Karpas-422 (cell line): Measurements from ENCODE around the gene ERAS. TPM values are rescaled to one million over a fixed set of nuclear protein-coding genes. Genes with fewer than 3 reads are reported as not detected.

ENCODE experiments used
- DNase-seq: peaks from one replicate; pipeline ENCODE4 v3.0.0-alpha.2; 2015
- H2AFZ ChIP-seq: fragments of 200-600 bp; sonication (generic); 2 replicates; pipeline ENCODE4 v1.6.1; 2014; ENCODE audit warnings: antibody characterized with exemption, low read length, mixed read lengths
- H3K27ac ChIP-seq: fragments of 200-600 bp; sonication (generic); 2 replicates; pipeline ENCODE4 v1.5.1; 2014; ENCODE audit warnings: mild to moderate bottlenecking, low read length, moderate library complexity
- H3K27me3 ChIP-seq: fragments of 200-600 bp; sonication (generic); 2 replicates; pipeline ENCODE4 v1.6.1; 2014; ENCODE audit warnings: low read length, mixed read lengths
- H3K36me3 ChIP-seq: fragments of 200-600 bp; sonication (generic); 2 replicates; pipeline ENCODE4 v1.6.1; 2014; ENCODE audit warnings: low read length, mixed read lengths; ENCODE audit not compliant: insufficient read depth
- H3K4me1 ChIP-seq: fragments of 200-600 bp; sonication (generic); 2 replicates; pipeline ENCODE4 v1.6.1; 2014; ENCODE audit warnings: mild to moderate bottlenecking, low read length, mixed read lengths
- H3K4me2 ChIP-seq: fragments of 200-600 bp; sonication (generic); 2 replicates; pipeline ENCODE4 v1.6.1; 2014; ENCODE audit warnings: low read length, low read depth, mild to moderate bottlenecking; ENCODE audit not compliant: poor library complexity, severe bottlenecking
- H3K4me3 ChIP-seq: fragments of 200-600 bp; sonication (generic); 2 replicates; pipeline ENCODE4 v1.5.1; 2014; ENCODE audit warnings: mild to moderate bottlenecking, antibody characterized with exemption, low read length, mixed read lengths
- H3K79me2 ChIP-seq: fragments of 200-600 bp; sonication (generic); 2 replicates; pipeline ENCODE4 v1.6.1; 2014; ENCODE audit warnings: mild to moderate bottlenecking, low read length, mixed read lengths
- H3K9ac ChIP-seq: fragments of 200-600 bp; sonication (generic); 2 replicates; pipeline ENCODE4 v1.6.0; 2014; ENCODE audit warnings: low read length
- H3K9me2 ChIP-seq: fragments of 200-600 bp; sonication (generic), shearing (Covaris generic); replicated peaks from 2 replicates; pipeline ENCODE4 v1.6.0; 2014; ENCODE audit warnings: mild to moderate bottlenecking, low read length, moderate library complexity; ENCODE audit not compliant: insufficient read depth
- H3K9me3 ChIP-seq: fragments of 300-700, 200-600 bp; sonication (generic); 2 replicates; pipeline ENCODE4 v1.6.1; 2014; ENCODE audit warnings: low read length, mixed read lengths
- H4K20me1 ChIP-seq: fragments of 200-600 bp; sonication (generic); 2 replicates; pipeline ENCODE4 v1.6.1; 2014; ENCODE audit warnings: mild to moderate bottlenecking, antibody characterized with exemption, low read length, low read depth; ENCODE audit not compliant: insufficient read depth
- total RNA-seq: library from RNA; depleted of rRNA; stranded (reverse); fragments of >200 nt; shearing (Covaris generic); gene quantifications from 2 replicates; pipeline ENCODE4 v1.2.3, GENCODE V29; 2014; ENCODE audit warnings: low replicate concordance

ERAS gene
- total RNA-seq, 1 experiment from 2014 or later: not detected

DNA sequence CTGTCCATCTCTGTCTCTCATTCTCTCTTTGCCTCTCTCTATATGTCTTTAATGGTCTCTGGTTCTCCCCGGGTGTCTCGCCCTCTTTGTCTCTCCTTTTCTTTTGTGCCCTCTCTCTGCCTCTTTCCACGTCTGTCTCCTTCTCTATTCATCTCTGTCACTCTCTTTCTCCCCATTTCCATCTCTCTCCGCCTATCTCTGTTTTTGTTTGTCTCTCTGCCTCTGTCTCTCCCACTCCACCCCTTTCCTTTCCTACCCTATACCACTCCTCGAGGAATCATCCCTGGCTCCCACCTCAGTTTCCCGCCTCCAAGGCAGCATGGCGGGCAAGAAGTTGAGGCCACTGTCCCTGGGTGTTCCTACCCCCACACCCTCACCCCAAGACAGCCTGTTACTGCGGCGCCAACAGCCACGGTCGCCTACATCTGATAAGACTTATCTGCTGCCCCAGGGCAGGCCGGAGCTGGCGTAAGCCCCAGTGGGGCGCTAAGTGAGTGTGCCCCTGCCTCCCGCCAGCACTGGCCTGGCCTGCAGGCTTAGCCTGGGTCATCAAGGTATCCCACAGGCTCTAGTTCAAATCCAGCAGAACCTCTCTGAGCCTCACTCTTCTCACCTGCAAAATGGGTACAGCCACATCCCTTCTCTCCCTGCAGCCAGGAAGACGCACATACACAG, 40.6 kb upstream of the ERAS start:
- no peaks in the 10 kb centered on the region for H3K36me3 ChIP-seq
- no peaks in the 10 kb centered on the region for H4K20me1 ChIP-seq
- DNase-seq: no peak
- no peak overlapping the region for H3K4me3 ChIP-seq
- no peaks in the 10 kb centered on the region for H3K27me3 ChIP-seq
- H3K9ac ChIP-seq: no peak overlapping the region
- H3K4me1 ChIP-seq: no peaks in the 10 kb centered on the region
- no peak overlapping the region for H3K27ac ChIP-seq
- H3K9me2 ChIP-seq: no peaks in the 10 kb centered on the region
- H3K4me2 ChIP-seq: no peak overlapping the region
- H2AFZ ChIP-seq: no peak overlapping the region
- H3K9me3 ChIP-seq: no peaks in the 10 kb centered on the region
- H3K79me2 ChIP-seq: no peaks in the 10 kb centered on the region

DNA sequence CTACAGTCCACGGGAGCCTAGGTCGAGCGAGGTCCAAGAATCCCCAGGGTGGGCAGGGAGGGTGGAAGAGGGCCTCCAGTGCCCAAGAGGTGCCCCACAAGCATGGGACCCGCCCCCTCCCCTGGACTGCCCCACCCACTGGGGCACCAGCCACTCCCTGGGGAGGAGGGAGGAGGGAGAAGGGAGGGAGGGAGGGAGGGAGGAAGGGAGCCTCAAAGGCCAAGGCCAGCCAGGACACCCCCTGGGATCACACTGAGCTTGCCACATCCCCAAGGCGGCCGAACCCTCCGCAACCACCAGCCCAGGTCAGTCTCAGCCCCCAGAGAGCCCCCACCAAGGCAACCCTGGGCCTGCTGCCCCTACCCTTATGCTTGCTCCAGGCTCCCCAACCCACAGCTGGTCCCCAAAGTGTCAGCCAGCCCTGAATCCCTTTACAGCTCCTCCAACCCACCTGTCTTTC, 39.9 kb upstream of the ERAS start, which contains the start of gene GATA1:
Gene GATA1 (plus strand): TSS at position 250 of the 460 bp plus-strand sequence. CDS start 4,520 bp downstream, outside the sequence.
- Histone ChIP-seq H4K20me1 (no peaks in the 10 kb centered on the region), H3K4me1 (no peaks in the 10 kb centered on the region), H3K27ac (no peak within 1 kb of the TSS), H3K4me2 (no peak within 1 kb of the TSS), H3K9me3 (no peaks in the 10 kb centered on the region), H2AFZ (no peak within 1 kb of the TSS), H3K9ac (no peak within 1 kb of the TSS), H3K9me2 (no peaks in the 10 kb centered on the region), H3K79me2 (no peaks in the 10 kb centered on the region), H3K4me3 (no peak within 1 kb of the TSS), H3K36me3 (no peaks in the 10 kb centered on the region), H3K27me3 (no peaks in the 10 kb centered on the region)
- no peak for DNase-seq

DNA sequence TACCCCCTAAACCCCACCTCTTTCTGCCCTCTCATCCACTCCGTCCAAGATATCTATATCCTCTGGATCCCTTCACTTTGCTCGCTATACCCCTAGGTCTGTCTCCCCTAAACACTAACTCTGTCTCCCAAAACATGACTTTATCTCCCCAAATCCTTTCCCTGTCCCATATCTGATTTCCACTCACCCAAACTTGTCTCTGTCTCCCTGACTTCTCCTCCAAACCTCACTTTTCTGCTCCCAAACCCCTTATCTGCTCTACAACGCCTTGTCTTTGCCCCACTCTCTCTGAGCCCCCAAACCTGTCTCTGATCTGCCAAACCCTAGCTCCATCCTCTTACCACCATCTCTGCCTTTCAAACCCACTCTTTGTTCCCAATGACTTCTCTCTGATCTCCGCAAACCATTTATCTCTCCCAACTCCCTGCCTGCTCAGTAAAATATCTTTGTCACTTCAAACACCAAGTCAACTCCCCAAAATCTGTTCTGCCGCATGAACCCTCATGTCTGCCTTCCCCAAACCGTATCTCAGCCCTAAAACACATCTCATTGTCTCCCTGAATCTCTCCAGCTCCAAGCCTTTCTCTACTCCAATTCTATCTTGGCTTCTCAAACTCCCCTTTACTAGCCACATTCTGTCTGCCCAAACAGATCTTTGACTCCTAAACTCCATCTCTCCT, 39.3 kb upstream of the ERAS start:
- H3K27ac ChIP-seq: no peak overlapping the region
- no peak overlapping the region for H3K9ac ChIP-seq
- H3K36me3 ChIP-seq: no peaks in the 10 kb centered on the region
- DNase-seq: no peak
- H3K9me2 ChIP-seq: no peaks in the 10 kb centered on the region
- no peak overlapping the region for H3K4me3 ChIP-seq
- H3K79me2 ChIP-seq: no peaks in the 10 kb centered on the region
- H3K4me2 ChIP-seq: no peak overlapping the region
- no peaks in the 10 kb centered on the region for H4K20me1 ChIP-seq
- H3K4me1 ChIP-seq: no peaks in the 10 kb centered on the region
- no peaks in the 10 kb centered on the region for H3K9me3 ChIP-seq
- no peaks in the 10 kb centered on the region for H3K27me3 ChIP-seq
- H2AFZ ChIP-seq: no peak overlapping the region

DNA sequence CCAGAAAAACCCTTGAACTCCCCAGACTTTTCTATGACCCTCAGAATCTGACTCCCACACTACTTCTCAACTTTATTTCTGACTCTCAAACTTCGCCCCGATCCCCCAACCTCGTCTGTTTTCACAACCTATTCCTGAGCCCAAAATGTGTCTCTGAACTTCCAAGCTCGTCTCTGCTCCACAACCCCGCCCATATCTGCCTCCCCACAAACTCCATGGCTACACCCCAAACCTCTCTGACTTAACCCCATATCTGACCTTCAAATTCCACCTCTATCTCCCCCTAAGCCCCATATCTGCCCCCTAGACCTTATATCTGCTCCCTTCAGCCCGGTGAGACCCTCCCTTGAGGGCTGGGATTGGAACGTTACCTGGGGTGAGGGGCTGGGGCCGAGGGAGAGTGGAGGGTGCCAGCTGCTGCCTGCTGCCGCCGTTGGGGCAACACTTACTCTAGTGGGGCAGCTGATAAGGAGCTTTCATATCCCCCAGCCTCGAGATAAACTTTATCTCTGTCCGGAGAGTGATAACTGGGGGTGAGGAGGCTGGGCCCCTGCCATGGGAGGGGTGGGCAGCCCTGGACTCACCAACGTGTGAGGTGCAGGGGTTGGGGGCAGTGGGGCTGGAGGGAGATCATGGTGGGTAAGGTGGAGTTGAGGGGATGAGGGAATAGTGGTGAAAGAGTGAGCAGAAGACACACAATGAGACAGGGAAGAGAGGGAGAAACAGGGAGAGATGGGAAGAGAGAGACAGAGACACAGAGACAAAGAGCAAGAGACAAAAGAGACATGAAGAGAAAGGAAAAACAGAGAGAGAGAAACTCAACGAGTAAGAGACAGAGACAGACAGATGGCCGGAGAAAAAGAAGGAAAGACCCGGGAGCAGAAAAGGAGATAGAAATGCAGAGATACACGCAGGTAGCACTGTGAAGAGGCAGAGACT, 38.5 kb upstream of the ERAS start:
- H3K9me3 ChIP-seq: no peaks in the 10 kb centered on the region
- no peak overlapping the region for H3K4me3 ChIP-seq
- H3K36me3 ChIP-seq: no peaks in the 10 kb centered on the region
- DNase-seq: no peak
- no peaks in the 10 kb centered on the region for H3K27me3 ChIP-seq
- no peaks in the 10 kb centered on the region for H4K20me1 ChIP-seq
- H3K9me2 ChIP-seq: no peaks in the 10 kb centered on the region
- no peaks in the 10 kb centered on the region for H3K79me2 ChIP-seq
- H3K9ac ChIP-seq: no peak overlapping the region
- no peak overlapping the region for H3K4me2 ChIP-seq
- H2AFZ ChIP-seq: no peak overlapping the region
- no peaks in the 10 kb centered on the region for H3K4me1 ChIP-seq
- H3K27ac ChIP-seq: no peak overlapping the region

DNA sequence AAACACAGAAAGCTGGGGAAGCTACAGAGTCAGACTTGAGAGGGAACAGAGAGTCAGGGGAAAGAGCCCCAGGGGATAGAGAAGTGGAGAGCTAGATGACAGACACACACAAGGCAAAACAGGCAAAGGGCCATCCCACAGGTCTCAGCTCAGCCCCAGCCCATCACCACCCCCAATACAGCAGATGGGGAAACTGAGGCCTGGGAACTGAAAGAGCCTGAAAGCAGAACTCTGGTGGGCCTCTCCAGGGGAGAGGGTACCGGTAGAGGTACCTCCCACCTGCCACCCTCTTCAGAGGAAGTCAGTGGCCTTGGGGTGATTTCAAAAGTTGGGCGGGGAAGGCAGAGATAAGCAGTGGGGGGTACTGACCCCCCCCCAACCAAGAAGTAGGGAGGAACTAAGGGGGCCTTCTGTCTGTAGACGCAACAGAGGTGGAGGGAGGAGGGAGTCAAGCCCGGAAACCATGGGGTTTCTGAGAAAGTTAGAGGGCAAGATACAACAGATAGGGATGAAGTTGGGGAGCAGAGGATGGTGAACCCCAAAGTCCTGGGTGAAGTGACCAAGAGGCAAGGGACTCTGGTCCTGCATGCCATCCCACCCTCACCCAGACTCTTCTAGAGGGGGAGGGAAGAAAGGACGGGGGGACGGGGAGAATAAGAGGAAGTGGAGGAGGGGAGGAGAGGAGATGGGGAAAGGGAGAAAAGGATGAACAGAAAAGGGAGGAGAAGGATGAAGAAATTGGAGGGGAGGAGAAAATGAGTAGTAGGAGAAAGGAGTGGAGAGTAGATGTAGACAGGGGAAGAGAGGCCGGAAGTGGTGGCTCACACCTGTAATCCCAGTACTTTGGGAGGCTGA, 36.7 kb upstream of the ERAS start:
- H4K20me1 ChIP-seq: no peaks in the 10 kb centered on the region
- no peaks in the 10 kb centered on the region for H3K36me3 ChIP-seq
- H3K9me3 ChIP-seq: no peaks in the 10 kb centered on the region
- H3K4me1 ChIP-seq: no peaks in the 10 kb centered on the region
- no peak for DNase-seq
- H3K9me2 ChIP-seq: no peaks in the 10 kb centered on the region
- H3K4me3 ChIP-seq: no peak overlapping the region
- no peak overlapping the region for H2AFZ ChIP-seq
- no peak overlapping the region for H3K9ac ChIP-seq
- H3K4me2 ChIP-seq: no peak overlapping the region
- no peaks in the 10 kb centered on the region for H3K79me2 ChIP-seq
- no peak overlapping the region for H3K27ac ChIP-seq
- no peaks in the 10 kb centered on the region for H3K27me3 ChIP-seq

DNA sequence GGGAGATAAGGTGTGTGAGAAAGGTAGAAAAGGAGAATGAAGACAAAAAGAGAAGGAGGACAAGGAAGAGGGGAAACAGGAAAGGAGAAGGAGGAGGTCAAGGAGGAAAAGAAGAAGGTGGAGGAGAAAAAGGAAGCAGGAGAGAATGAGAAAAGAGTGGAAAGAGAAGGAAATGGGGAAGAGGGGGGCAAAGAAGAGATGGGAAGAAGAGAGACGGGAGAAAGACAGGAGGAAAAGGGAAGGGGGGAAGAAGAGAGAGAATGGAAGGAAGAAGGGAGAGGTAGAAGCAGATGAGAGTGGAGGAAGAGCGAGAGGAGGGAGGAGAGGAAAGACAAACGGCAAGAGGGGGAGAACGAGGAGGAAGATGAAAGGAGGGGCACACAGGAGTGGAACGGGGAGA, 35.8 kb upstream of the ERAS start:
- Histone ChIP-seq H3K4me1 (no peaks in the 10 kb centered on the region), H4K20me1 (no peaks in the 10 kb centered on the region), H3K9ac (no peak overlapping the region), H3K4me2 (no peak overlapping the region), H3K9me3 (no peaks in the 10 kb centered on the region), H2AFZ (no peak overlapping the region), H3K79me2 (no peaks in the 10 kb centered on the region), H3K27me3 (no peaks in the 10 kb centered on the region), H3K27ac (no peak overlapping the region), H3K9me2 (no peaks in the 10 kb centered on the region), H3K36me3 (no peaks in the 10 kb centered on the region), H3K4me3 (no peak overlapping the region)
- no peak for DNase-seq

DNA sequence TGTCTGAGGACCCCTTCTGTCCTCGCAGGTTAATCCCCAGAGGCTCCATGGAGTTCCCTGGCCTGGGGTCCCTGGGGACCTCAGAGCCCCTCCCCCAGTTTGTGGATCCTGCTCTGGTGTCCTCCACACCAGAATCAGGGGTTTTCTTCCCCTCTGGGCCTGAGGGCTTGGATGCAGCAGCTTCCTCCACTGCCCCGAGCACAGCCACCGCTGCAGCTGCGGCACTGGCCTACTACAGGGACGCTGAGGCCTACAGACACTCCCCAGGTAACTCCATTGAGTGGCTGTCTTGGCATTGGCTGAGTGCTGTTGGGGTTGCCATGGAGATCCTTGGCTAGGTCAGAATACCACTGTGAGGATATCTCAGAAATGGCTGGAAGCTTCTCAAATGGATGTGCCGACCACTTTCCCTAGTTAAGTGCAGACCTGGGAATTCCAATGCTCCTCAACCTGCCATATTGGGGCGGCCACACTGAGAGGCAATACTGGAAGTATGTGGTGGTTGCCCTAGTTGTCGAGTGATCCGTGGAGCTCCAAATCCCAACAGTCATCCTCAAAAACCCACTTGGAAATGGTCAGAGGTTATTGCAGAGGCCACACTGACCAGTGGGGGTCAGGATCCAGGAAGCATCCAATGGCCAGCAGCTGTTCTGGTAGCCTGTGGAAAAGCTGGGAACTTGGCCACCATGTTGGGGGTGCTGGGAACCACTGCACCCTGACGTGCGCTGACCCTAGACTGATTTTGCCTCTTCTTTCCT, 35.1 kb upstream of the ERAS start:
- Histone ChIP-seq H3K27me3 (no peaks in the 10 kb centered on the region), H3K4me3 (no peak overlapping the region), H3K36me3 (no peaks in the 10 kb centered on the region), H3K79me2 (no peaks in the 10 kb centered on the region), H3K9ac (no peak overlapping the region), H3K4me1 (no peaks in the 10 kb centered on the region), H4K20me1 (no peaks in the 10 kb centered on the region), H3K27ac (no peak overlapping the region), H2AFZ (no peak overlapping the region), H3K9me2 (no peaks in the 10 kb centered on the region), H3K9me3 (no peaks in the 10 kb centered on the region), H3K4me2 (no peak overlapping the region)
- no peak for DNase-seq
